ENCODE measurements around the gene PRAMEF11.
"Not testable (repeated sequence)": the region's sequence is repeated elsewhere in the genome, so short reads cannot be mapped to it uniquely, and the experiment has no call there.

The PRAMEF11 gene

GRCh38 chr1:12831310-12831709 lies at the start of gene PRAMEF11:
TSS of gene PRAMEF11 (minus strand) at chr1:12831410. CDS start at chr1:12828789, 2,621 bp downstream.
- DNase-seq (ENCODE audit: low spot score), result not testable (repeated sequence)

- not testable (repeated sequence) for DNase-seq (ENCODE audit: low spot score)
Observed at GRCh38 chr1:12878453-12878852, 47.2 kb upstream of the PRAMEF11 start.

GRCh38 chr1:12863131-12863880 lies 32.1 kb upstream of the PRAMEF11 start:
- not testable (repeated sequence) for DNase-seq (ENCODE audit: low spot score)

- DNase-seq (ENCODE audit: low spot score), result not testable (repeated sequence)
Observed at GRCh38 chr1:12856786-12857185, 25.6 kb upstream of the PRAMEF11 start, which contains the start of gene PRAMEF2. TSS of gene PRAMEF2 (plus strand) at chr1:12857086. CDS start at chr1:12859010, 1,924 bp downstream.

- no peak for DNase-seq (ENCODE audit: low spot score)
Observed at GRCh38 chr1:12851779-12852178, 20.6 kb upstream of the PRAMEF11 start.

GRCh38 chr1:12848620-12849019 lies 17.4 kb upstream of the PRAMEF11 start, which contains the start of gene HNRNPCL1:
TSS of gene HNRNPCL1 (minus strand) at chr1:12848720. CDS start at chr1:12848289, 431 bp downstream.
- DNase-seq (ENCODE audit: low spot score), result not testable (repeated sequence)

- not testable (repeated sequence) for DNase-seq (ENCODE audit: low spot score)
Observed at GRCh38 chr1:12833251-12833650, 2.0 kb upstream of the PRAMEF11 start.

GRCh38 chr1:12819061-12819460 lies 12.1 kb downstream of the PRAMEF11 start:
- not testable (repeated sequence) for DNase-seq (ENCODE audit: low spot score)

- DNase-seq (ENCODE audit: low spot score), result no peak
Observed at GRCh38 chr1:12811409-12811784, 19.8 kb downstream of the PRAMEF11 start.

- no peak for DNase-seq (ENCODE audit: low spot score)
Observed at GRCh38 chr1:12810691-12811408, 20.4 kb downstream of the PRAMEF11 start.

- no peak for DNase-seq (ENCODE audit: low spot score)
Observed at GRCh38 chr1:12809933-12810332, 21.3 kb downstream of the PRAMEF11 start.

GRCh38 chr1:12799730-12800129 lies 31.5 kb downstream of the PRAMEF11 start:
- DNase-seq (ENCODE audit: low spot score), result no peak

- DNase-seq (ENCODE audit: low spot score), result no peak
Observed at GRCh38 chr1:12798911-12799310, 32.3 kb downstream of the PRAMEF11 start.

GRCh38 chr1:12791097-12791496 lies 40.1 kb downstream of the PRAMEF11 start, which contains the start of gene PRAMEF1:
TSS of gene PRAMEF1 (plus strand) at chr1:12791397. CDS start at chr1:12793228, 1,831 bp downstream.
- DNase-seq (ENCODE audit: low spot score), result not testable (repeated sequence)

GRCh38 chr1:12784729-12785128 lies 46.5 kb downstream of the PRAMEF11 start:
- not testable (repeated sequence) for DNase-seq (ENCODE audit: low spot score)

- peak; percentile 65 for DNase-seq (ENCODE audit: low spot score)
Observed at GRCh38 chr1:12783783-12784182, 47.4 kb downstream of the PRAMEF11 start.

GRCh38 chr1:12781488-12781887 lies 49.7 kb downstream of the PRAMEF11 start:
- not testable (repeated sequence) for DNase-seq (ENCODE audit: low spot score)

- DNase-seq (ENCODE audit: low spot score), result no peak
Observed at GRCh38 chr1:12778907-12779306, 52.3 kb downstream of the PRAMEF11 start.

- no peak for DNase-seq (ENCODE audit: low spot score)
Observed at GRCh38 chr1:12778061-12778460, 53.1 kb downstream of the PRAMEF11 start.

GRCh38 chr1:12776801-12777557 lies 54.2 kb downstream of the PRAMEF11 start:
- DNase-seq (ENCODE audit: low spot score), result no peak

- DNase-seq (ENCODE audit: low spot score), result no peak
Observed at GRCh38 chr1:12775443-12775842, 55.8 kb downstream of the PRAMEF11 start.

- no peak for DNase-seq (ENCODE audit: low spot score)
Observed at GRCh38 chr1:12774801-12775345, 56.3 kb downstream of the PRAMEF11 start.
